Gastroesophageal sphincter (tissue), 3 donors: ENCODE data around the gene BAHCC1.

ENCODE experiments used
- CTCF ChIP-seq, 4 experiments: fragments of 200-600 bp in 2 of 4; fragments of 450-650 bp in 2 of 4; sonication (generic) in 1 of 4; IDR thresholded peaks; one replicate each; pipeline ENCODE4 v1.5.1; 2017 to 2019; ENCODE audit warnings: antibody characterized with exemption in 4 of 4, mild to moderate bottlenecking in 2 of 4, moderate library complexity in 2 of 4
- EP300 ChIP-seq: sonication (generic); formaldehyde crosslinking; IDR thresholded peaks from one replicate; pipeline ENCODE4 v1.6.1; 2017; ENCODE audit warnings: antibody characterized with exemption, mild to moderate bottlenecking
- POLR2A ChIP-seq, 2 donors: fragments of 450-650 bp; IDR thresholded peaks; one replicate each; pipeline ENCODE4 v1.6.1; 2017; ENCODE audit warnings: antibody characterized with exemption in 2 of 2, mild to moderate bottlenecking in 2 of 2, moderate library complexity in 1 of 2

- TF ChIP-seq CTCF (IDR thresholded peaks at IDR 0.05) (no peak), POLR2A (IDR thresholded peaks at IDR 0.05) (no peak), EP300 (no peak)
Measured at GRCh38 chr17:81434072-81434471, 38.8 kb downstream of the BAHCC1 start.
